Activated CD4-positive, alpha-beta memory T cell treated with anti-CD3 and anti-CD28 coated beads, Interleukin-2, amount 10 ng/mL, durations not matched to agents 7 days and 5 days (primary cell): ENCODE results near the gene AHI1. TPM values are rescaled to one million over a fixed set of nuclear protein-coding genes. Genes with fewer than 3 reads are reported as not detected.

Experiments used
- CTCF ChIA-PET: fragments of 350-600 bp; sonication (Branson Sonifier 250); formaldehyde crosslinking; loops from one replicate; lab custom pipeline; 2021; ENCODE audit warnings: antibody characterized with exemption, inconsistent platforms; lab: Charles Lee
- POLR2A ChIA-PET: fragments of 350-600 bp; sonication (Branson Sonifier 250); formaldehyde crosslinking; loops from one replicate; lab custom pipeline; 2021; ENCODE audit warnings: antibody characterized with exemption; lab: Charles Lee
- DNase-seq: peaks from one replicate; pipeline ENCODE4 v3.0.0-alpha.2; 2020
- H3K27ac Mint-ChIP-seq: one replicate; pipeline ENCODE4 v1.8.0; 2021; ENCODE audit warnings: mild to moderate bottlenecking, mixed read lengths
- H3K27me3 Mint-ChIP-seq: one replicate; pipeline ENCODE4 v1.8.0; 2021; ENCODE audit warnings: mixed read lengths
- H3K36me3 Mint-ChIP-seq: one replicate; pipeline ENCODE4 v1.8.0; 2021; ENCODE audit warnings: low read depth, mixed read lengths
- H3K4me1 Mint-ChIP-seq: one replicate; pipeline ENCODE4 v1.8.0; 2021; ENCODE audit warnings: mixed read lengths
- H3K4me3 Mint-ChIP-seq: one replicate; pipeline ENCODE4 v1.8.0; 2021; ENCODE audit warnings: mild to moderate bottlenecking, mixed read lengths
- H3K9me3 Mint-ChIP-seq: one replicate; pipeline ENCODE4 v1.8.0; 2021; ENCODE audit warnings: mixed read lengths
- total RNA-seq, 2 experiments: library from RNA; stranded (reverse); gene quantifications; one replicate each; pipeline ENCODE4 v1.2.3, GENCODE V29; 2021

The AHI1 gene
- total RNA-seq, 2 experiments from 2014 or later: 18.5 to 21.5 TPM

DNA sequence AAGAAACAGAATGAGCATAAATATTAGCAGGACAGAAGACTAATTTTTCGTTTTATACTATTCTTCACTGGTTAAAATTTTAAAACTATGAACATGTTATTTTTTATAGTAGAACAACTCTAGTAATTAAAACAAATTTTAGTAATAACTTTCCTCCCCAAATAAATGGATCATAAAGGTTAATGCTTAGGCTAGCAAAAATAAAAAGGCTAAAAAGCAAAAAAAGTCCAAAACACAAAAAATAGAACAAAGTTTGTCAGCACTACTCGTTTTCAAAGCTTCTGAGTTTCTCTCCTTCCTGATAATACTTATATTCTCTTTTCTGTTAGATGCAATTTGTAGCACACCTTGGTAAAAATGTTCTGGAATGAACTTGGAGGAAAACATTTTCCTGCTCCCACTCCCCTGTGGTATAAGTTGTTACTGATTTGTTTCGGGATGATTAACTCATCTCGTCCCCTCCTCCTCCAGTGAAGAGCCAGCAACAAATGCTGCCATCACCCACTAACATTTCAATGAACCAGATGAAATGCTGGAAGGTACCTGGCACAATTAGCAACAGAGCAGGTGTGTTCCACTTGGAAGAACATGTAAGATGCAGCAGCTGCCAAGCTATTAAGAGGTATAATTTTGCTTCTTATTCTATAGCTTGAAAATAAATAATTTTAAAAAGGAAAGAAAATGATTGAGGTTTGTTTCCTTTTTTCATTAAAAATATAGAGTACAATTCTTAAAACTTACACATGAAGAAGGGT lies 185.9 kb downstream of the AHI1 start:
- Mint-ChIP-seq H3K27me3 (no peaks in the 10 kb centered on the region), H3K4me1 (no peaks in the 10 kb centered on the region), H3K4me3 (no peak overlapping the region), H3K36me3 (peaks cover 5% of the 10 kb centered on the region), H3K27ac (no peak overlapping the region), H3K9me3 (no peaks in the 10 kb centered on the region)
- no peak for DNase-seq
- POLR2A ChIA-PET: no interaction called here
- CTCF ChIA-PET: no interaction called here

GRCh38 chr6:135310291-135310690 lies 187.2 kb downstream of the AHI1 start:
- H3K4me1 Mint-ChIP-seq: peaks cover 5% of the 10 kb centered on the region
- H3K36me3 Mint-ChIP-seq: peaks cover 9% of the 10 kb centered on the region
- no peak for DNase-seq
- CTCF ChIA-PET: no interaction called here
- H3K27ac Mint-ChIP-seq: no peak overlapping the region
- POLR2A ChIA-PET: no interaction called here
- no peak overlapping the region for H3K4me3 Mint-ChIP-seq
- no peaks in the 10 kb centered on the region for H3K27me3 Mint-ChIP-seq
- no peaks in the 10 kb centered on the region for H3K9me3 Mint-ChIP-seq

- CTCF ChIA-PET: no interaction called here
- POLR2A ChIA-PET: no interaction called here
Measured at GRCh38 chr6:135306740-135307420, 190.7 kb downstream of the AHI1 start.

DNA sequence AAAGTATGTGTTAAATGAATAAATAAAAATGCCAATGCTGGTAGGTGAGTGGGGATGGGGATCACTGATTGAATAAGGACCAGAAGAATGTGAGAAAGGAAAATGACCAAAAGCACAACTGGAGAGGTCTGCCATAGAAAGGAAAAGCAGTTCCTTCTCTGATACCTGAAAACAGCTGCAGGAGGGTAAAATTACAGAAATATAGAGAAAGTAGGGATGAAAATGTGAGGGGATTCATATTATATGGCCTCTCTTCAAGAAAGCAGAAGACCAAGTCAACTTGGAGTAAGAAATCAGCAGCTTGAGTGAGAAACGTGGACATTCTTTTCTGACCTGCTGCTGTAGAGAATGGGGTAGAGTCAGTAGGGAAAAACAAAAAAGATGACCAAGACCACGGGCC lies 191.4 kb downstream of the AHI1 start:
- Mint-ChIP-seq H3K4me1 (peaks cover 5% of the 10 kb centered on the region), H3K9me3 (peaks cover 16% of the 10 kb centered on the region), H3K27me3 (no peaks in the 10 kb centered on the region), H3K4me3 (no peak overlapping the region), H3K27ac (no peak overlapping the region), H3K36me3 (peaks cover 30% of the 10 kb centered on the region)
- DNase-seq: no peak
- CTCF ChIA-PET: no interaction called here
- POLR2A ChIA-PET: no interaction called here

More at GRCh38 chr6:135306740-135307420, 190.7 kb downstream of the AHI1 start:
- no peak for DNase-seq
- Mint-ChIP-seq H3K27me3 (no peaks in the 10 kb centered on the region), H3K27ac (no peak overlapping the region), H3K4me1 (peaks cover 5% of the 10 kb centered on the region), H3K36me3 (peaks cover 25% of the 10 kb centered on the region), H3K4me3 (no peak overlapping the region), H3K9me3 (peaks cover 11% of the 10 kb centered on the region)

DNA sequence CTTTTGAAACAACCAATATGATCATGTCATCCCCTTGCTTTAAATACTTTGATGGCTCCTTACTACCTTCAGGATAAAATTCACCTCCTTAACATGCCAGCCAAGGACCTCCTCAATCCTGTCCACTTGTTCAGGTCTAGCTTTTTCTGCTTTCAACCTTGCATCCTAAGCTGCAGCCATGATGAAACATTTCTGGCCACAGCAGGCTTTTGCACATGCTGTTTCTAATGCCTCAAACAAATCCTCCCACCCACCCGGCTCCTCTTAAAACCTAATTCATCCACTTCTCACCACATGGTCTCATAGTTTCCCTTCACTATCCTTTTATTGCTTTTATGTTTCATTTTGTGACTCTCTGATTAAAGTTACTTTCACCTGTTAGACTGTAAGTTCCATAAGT lies 191.9 kb downstream of the AHI1 start:
- CTCF ChIA-PET: no interaction called here
- Mint-ChIP-seq H3K4me3 (no peak overlapping the region), H3K36me3 (peaks cover 30% of the 10 kb centered on the region), H3K27me3 (no peaks in the 10 kb centered on the region), H3K9me3 (peaks cover 16% of the 10 kb centered on the region), H3K4me1 (peaks cover 5% of the 10 kb centered on the region), H3K27ac (no peak overlapping the region)
- POLR2A ChIA-PET: no interaction called here
- DNase-seq: no peak

DNA sequence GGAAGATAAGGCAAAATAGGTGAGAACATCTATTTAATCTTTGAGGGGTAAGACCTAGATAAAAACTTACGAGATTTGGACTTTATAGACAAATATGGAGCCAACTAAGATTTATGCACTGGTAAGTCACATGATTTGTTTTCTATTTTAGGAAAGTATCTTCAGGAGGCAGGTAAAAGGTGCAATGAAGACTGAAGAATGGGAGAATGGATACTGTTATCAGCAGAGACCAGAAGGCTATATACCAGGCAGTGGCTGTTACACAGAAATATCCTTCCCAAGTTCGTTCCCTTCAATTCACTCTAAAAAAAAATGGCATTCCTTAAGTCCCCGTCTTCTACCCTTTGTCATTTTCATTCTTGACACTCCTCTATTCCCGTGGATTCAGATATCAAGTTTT lies 192.7 kb downstream of the AHI1 start:
- Mint-ChIP-seq H3K4me3 (no peak overlapping the region), H3K36me3 (peaks cover 30% of the 10 kb centered on the region), H3K9me3 (peaks cover 16% of the 10 kb centered on the region), H3K27ac (no peak overlapping the region), H3K4me1 (peaks cover 5% of the 10 kb centered on the region), H3K27me3 (no peaks in the 10 kb centered on the region)
- no peak for DNase-seq
- CTCF ChIA-PET: no interaction called here
- POLR2A ChIA-PET: no interaction called here

- no peak overlapping the region for H3K4me3 Mint-ChIP-seq
- DNase-seq: no peak
- H3K36me3 Mint-ChIP-seq: peaks cover 38% of the 10 kb centered on the region
- peaks cover 16% of the 10 kb centered on the region for H3K9me3 Mint-ChIP-seq
- CTCF ChIA-PET: interaction anchor here (0.7 kb wide), 1 partner anchor 122 kb away, joined by 3 read pairs; no protein-coding TSS in a partner anchor
- no peaks in the 10 kb centered on the region for H3K27me3 Mint-ChIP-seq
- POLR2A ChIA-PET: interaction anchor here (0.7 kb wide), 1 partner anchor 144 kb away, joined by 3 read pairs; no protein-coding TSS in a partner anchor
- H3K4me1 Mint-ChIP-seq: peaks cover 24% of the 10 kb centered on the region
- no peak overlapping the region for H3K27ac Mint-ChIP-seq
Measured at GRCh38 chr6:135301304-135301703, 196.2 kb downstream of the AHI1 start.

- POLR2A ChIA-PET: interaction anchor here (0.7 kb wide), 1 partner anchor 145 kb away, joined by 3 read pairs; no protein-coding TSS in a partner anchor
- Mint-ChIP-seq H3K27ac (no peak overlapping the region), H3K36me3 (peaks cover 34% of the 10 kb centered on the region), H3K4me3 (no peak overlapping the region), H3K9me3 (peaks cover 17% of the 10 kb centered on the region), H3K27me3 (no peaks in the 10 kb centered on the region), H3K4me1 (peaks cover 18% of the 10 kb centered on the region)
- DNase-seq: no peak
- CTCF ChIA-PET: interaction anchor here (0.7 kb wide), 1 partner anchor 122 kb away, joined by 3 read pairs; no protein-coding TSS in a partner anchor
Measured at GRCh38 chr6:135300576-135300975, 197.0 kb downstream of the AHI1 start.

DNA sequence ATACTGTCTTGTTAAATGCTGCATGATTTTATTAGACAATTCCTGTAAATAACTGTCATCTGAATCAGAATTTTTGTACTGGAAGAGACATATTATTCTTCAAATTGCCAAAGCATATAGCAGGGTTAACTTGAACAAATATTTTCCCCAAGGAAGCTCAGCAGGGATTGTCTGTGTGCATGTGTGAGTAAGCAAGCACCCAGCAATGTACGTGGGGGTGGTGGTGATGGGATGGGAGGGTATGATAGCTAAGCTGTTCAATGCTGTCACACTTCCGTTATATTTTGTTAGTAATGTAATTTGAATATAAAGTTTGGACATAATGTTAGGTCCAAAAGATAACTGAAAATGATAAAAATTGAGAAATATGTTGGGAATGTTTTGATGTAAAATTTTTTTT lies 198.3 kb downstream of the AHI1 start:
- POLR2A ChIA-PET: no interaction called here
- peaks cover 31% of the 10 kb centered on the region for H3K36me3 Mint-ChIP-seq
- H3K4me1 Mint-ChIP-seq: peaks cover 18% of the 10 kb centered on the region
- H3K9me3 Mint-ChIP-seq: peaks cover 16% of the 10 kb centered on the region
- no peaks in the 10 kb centered on the region for H3K27me3 Mint-ChIP-seq
- no peak overlapping the region for H3K27ac Mint-ChIP-seq
- H3K4me3 Mint-ChIP-seq: no peak overlapping the region
- CTCF ChIA-PET: no interaction called here
- DNase-seq: no peak

GRCh38 chr6:135298455-135298854 lies 199.1 kb downstream of the AHI1 start:
- peaks cover 18% of the 10 kb centered on the region for H3K4me1 Mint-ChIP-seq
- H3K27ac Mint-ChIP-seq: peak overlapping the region; percentile 1
- H3K9me3 Mint-ChIP-seq: peaks cover 16% of the 10 kb centered on the region
- H3K36me3 Mint-ChIP-seq: peaks cover 34% of the 10 kb centered on the region
- H3K27me3 Mint-ChIP-seq: no peaks in the 10 kb centered on the region
- H3K4me3 Mint-ChIP-seq: no peak overlapping the region
- CTCF ChIA-PET: interaction anchor here (0.5 kb wide), 1 partner anchor 419 kb away, joined by 4 read pairs; no protein-coding TSS in a partner anchor
- no peak for DNase-seq
- POLR2A ChIA-PET: no interaction called here

- DNase-seq: no peak
- Mint-ChIP-seq H3K4me1 (peaks cover 18% of the 10 kb centered on the region), H3K4me3 (no peak overlapping the region), H3K27me3 (no peaks in the 10 kb centered on the region), H3K27ac (no peak overlapping the region), H3K9me3 (peaks cover 7% of the 10 kb centered on the region), H3K36me3 (peaks cover 26% of the 10 kb centered on the region)
- ChIA-PET CTCF (no interaction called here), POLR2A (no interaction called here)
Measured at GRCh38 chr6:135296715-135297114, 200.8 kb downstream of the AHI1 start.

- Mint-ChIP-seq H3K36me3 (peaks cover 21% of the 10 kb centered on the region), H3K4me3 (no peak overlapping the region), H3K9me3 (peaks cover 3% of the 10 kb centered on the region), H3K27me3 (no peaks in the 10 kb centered on the region), H3K4me1 (peaks cover 18% of the 10 kb centered on the region), H3K27ac (no peak overlapping the region)
- ChIA-PET POLR2A (no interaction called here), CTCF (no interaction called here)
- no peak for DNase-seq
Measured at GRCh38 chr6:135295085-135295484, 202.5 kb downstream of the AHI1 start.

GRCh38 chr6:135291288-135292076 lies 206.1 kb downstream of the AHI1 start:
- H3K4me3 Mint-ChIP-seq: no peak overlapping the region
- no peaks in the 10 kb centered on the region for H3K27me3 Mint-ChIP-seq
- no peak overlapping the region for H3K27ac Mint-ChIP-seq
- no peak for DNase-seq
- H3K9me3 Mint-ChIP-seq: peaks cover 12% of the 10 kb centered on the region
- POLR2A ChIA-PET: no interaction called here
- CTCF ChIA-PET: no interaction called here
- H3K36me3 Mint-ChIP-seq: peaks cover 24% of the 10 kb centered on the region
- H3K4me1 Mint-ChIP-seq: peaks cover 12% of the 10 kb centered on the region
